ENCODE measurements around the gene PILRA. TPM values are rescaled to one million over a fixed set of nuclear protein-coding genes. Genes with fewer than 3 reads are reported as not detected.

Gene PILRA
- total and polyA plus RNA-seq, 2 of the 8 experiments (the other 6 are each of a cell fraction or from before 2014, with no cell fraction given), result 7.6 to 10.6 TPM

DNA sequence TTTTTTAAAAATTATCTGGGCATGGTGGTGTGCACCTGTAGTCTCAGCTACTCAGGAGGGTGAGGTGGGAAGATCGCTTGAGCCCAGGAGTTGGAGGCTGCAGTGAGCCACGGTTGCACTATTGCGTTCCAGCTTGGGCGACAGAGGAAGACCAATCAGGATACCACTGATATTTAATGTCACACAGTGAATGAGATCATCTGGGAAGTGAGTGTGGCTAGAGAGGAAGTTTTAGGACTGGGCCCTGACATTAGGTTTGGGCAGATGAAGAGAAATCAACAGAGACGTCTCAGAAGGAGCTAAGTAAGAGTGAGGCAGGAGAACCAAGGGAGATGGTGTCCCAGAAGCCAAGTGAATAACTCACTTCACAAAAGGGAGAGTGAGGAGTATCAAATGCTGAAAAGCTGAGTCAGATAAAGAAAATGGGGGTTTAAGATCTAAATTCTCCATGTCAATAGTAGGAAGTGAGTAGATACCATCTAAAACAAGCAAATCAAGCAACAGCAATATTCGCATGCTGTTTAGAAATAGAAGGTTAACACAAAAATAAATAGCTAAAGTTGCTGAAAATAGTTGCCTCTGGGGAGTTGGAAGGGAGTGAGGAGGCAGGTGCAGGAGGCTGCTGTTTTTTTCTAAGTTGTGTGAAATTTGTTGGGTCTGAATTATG lies 11.5 kb downstream of the PILRA start (continued):
- TF ChIP-seq, protein P1, sequence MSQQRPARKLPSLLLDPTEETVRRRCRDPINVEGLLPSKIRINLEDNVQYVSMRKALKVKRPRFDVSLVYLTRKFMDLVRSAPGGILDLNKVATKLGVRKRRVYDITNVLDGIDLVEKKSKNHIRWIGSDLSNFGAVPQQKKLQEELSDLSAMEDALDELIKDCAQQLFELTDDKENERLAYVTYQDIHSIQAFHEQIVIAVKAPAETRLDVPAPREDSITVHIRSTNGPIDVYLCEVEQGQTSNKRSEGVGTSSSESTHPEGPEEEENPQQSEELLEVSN (IDR thresholded peaks at IDR 0.05), result no peak
- TF ChIP-seq KDM5A (IDR thresholded peaks at IDR 0.05; ENCODE audit: low read length) (no peak), TAF1 (IDR thresholded peaks at IDR 0.05; ENCODE audit: low read depth, low read length) (no peak), RBBP5 (IDR thresholded peaks at IDR 0.05; ENCODE audit: borderline replicate concordance, low read depth, low read length) (no peak), GTF2F1 (IDR thresholded peaks at IDR 0.05; ENCODE audit: borderline replicate concordance, low read depth, low read length) (no peak), TCF12 (IDR thresholded peaks at IDR 0.05; ENCODE audit: low read depth, low read length) (no peak), SIX5 (IDR thresholded peaks at IDR 0.05; ENCODE audit: low read depth, low read length) (no peak), JUN (IDR thresholded peaks at IDR 0.05; ENCODE audit: low read depth, low read length) (no peak), BRCA1 (IDR thresholded peaks at IDR 0.05; ENCODE audit: low read depth, low read length) (no peak), EGR1 (IDR thresholded peaks at IDR 0.05; ENCODE audit: borderline replicate concordance, low read depth, low read length) (no peak)
